GM12878 (cell line): ENCODE results near the gene SPN. TPM values are rescaled to one million over a fixed set of nuclear protein-coding genes. Genes with fewer than 3 reads are reported as not detected.

Experiments used
- ATF3 ChIP-seq: IDR thresholded peaks from 2 replicates; pipeline ENCODE4 v1.6.1; 2011; ENCODE audit warnings: low read depth, mild to moderate bottlenecking, low read length, moderate library complexity, borderline replicate concordance; ENCODE audit errors: extremely low read depth
- BMI1 ChIP-seq: fragments of 450-650 bp; IDR thresholded peaks from 2 replicates; pipeline ENCODE4 v1.6.1; 2016; ENCODE audit warnings: mild to moderate bottlenecking, moderate library complexity, borderline replicate concordance
- CREB1 ChIP-seq: IDR thresholded peaks from 2 replicates; pipeline ENCODE4 v1.6.1; 2012; ENCODE audit warnings: low read depth, mild to moderate bottlenecking, inconsistent platforms
- CREM ChIP-seq: IDR thresholded peaks from 2 replicates; pipeline ENCODE4 v1.6.1; 2014; ENCODE audit warnings: antibody characterized with exemption, low read depth
- CTCF ChIP-seq, 3 experiments: IDR thresholded peaks in 2 of 3; conservative IDR thresholded peaks in 1 of 3; 2 replicates each; pipeline ENCODE4 v1.5.1; 2011; ENCODE audit warnings: low read depth in 3 of 3, low read length in 3 of 3, mild to moderate bottlenecking in 3 of 3, control low read depth in 2 of 3, moderate library complexity in 2 of 3, inconsistent platforms in 1 of 3, mixed read lengths in 1 of 3; ENCODE audit not compliant: control insufficient read depth in 2 of 3, insufficient read depth in 1 of 3; ENCODE audit errors: extremely low read depth in 1 of 3
- DPF2 ChIP-seq: fragments of 450-650 bp; IDR thresholded peaks from 2 replicates; pipeline ENCODE4 v1.6.1; 2017; ENCODE audit warnings: mild to moderate bottlenecking
- FOXM1 ChIP-seq: IDR thresholded peaks from 2 replicates; pipeline ENCODE4 v1.6.1; 2012; ENCODE audit warnings: low read depth, mild to moderate bottlenecking, inconsistent platforms, low read length, moderate library complexity
- MLLT1 ChIP-seq: fragments of 450-650 bp; IDR thresholded peaks from 2 replicates; pipeline ENCODE4 v1.6.1; 2016; ENCODE audit warnings: mild to moderate bottlenecking
- PAX5 ChIP-seq: IDR thresholded peaks from 2 replicates; pipeline ENCODE4 v1.6.1; 2011; ENCODE audit warnings: low read depth, low read length, borderline replicate concordance
- PKNOX1 ChIP-seq: fragments of 450-650 bp; IDR thresholded peaks from 2 replicates; pipeline ENCODE4 v1.6.1; 2016; ENCODE audit warnings: mild to moderate bottlenecking
- SKIL ChIP-seq: fragments of 450-650 bp; IDR thresholded peaks from 2 replicates; pipeline ENCODE4 v1.6.1; 2017; ENCODE audit warnings: mild to moderate bottlenecking, low read depth, inconsistent platforms; ENCODE audit not compliant: poor library complexity, severe bottlenecking
- SMAD1 ChIP-seq: fragments of 450-650 bp; IDR thresholded peaks from 2 replicates; pipeline ENCODE4 v1.6.1; 2018; ENCODE audit warnings: mild to moderate bottlenecking, low read depth; ENCODE audit not compliant: partially characterized antibody
- STAT3 ChIP-seq: IDR thresholded peaks from 2 replicates; pipeline ENCODE4 v1.6.1; 2011; ENCODE audit warnings: low read depth, low read length, improper control_type of control experiment
- TARDBP ChIP-seq: IDR thresholded peaks from 2 replicates; pipeline ENCODE4 v1.6.1; 2016; ENCODE audit warnings: borderline replicate concordance
- ZBED1 ChIP-seq: IDR thresholded peaks from 2 replicates; pipeline ENCODE4 v1.6.1; 2016; ENCODE audit warnings: borderline replicate concordance
- ZBTB11 ChIP-seq: fragments of 450-650 bp; formaldehyde crosslinking; IDR thresholded peaks from 2 replicates; pipeline ENCODE4 v1.5.0; 2022; ENCODE audit warnings: mild to moderate bottlenecking, missing genetic modification characterization
- polyA plus RNA-seq, 11 experiments: library from polyadenylated mRNA; depleted of rRNA in 4 of 11; unstranded in 6 of 11; stranded (reverse) in 5 of 11; fragments of >200 nt; fragmentation: Nextera tagmentation in 4 of 11; fragmentation: Illumina TruSeq in 1 of 11; extraction: Ambion mirVana in 4 of 11; extraction: Trizol in 1 of 11; gene quantifications; 1 replicate in 1 of 11; 2 replicates in 10 of 11; pipeline versions ENCODE4 v1.2.1 to v1.2.3, GENCODE V29; 2011 to 2016; ENCODE audit warnings: inconsistent platforms in 2 of 11, missing spikeins in 2 of 11, low read depth in 1 of 11
- total RNA-seq, 4 experiments: library from RNA; depleted of rRNA in 3 of 4; stranded (reverse); fragments of >200 nt in 3 of 4; fragmentation: Illumina TruSeq in 1 of 4; extraction: Trizol in 1 of 4; gene quantifications; 2 replicates each; pipeline versions ENCODE4 v1.2.1 to v1.2.3, GENCODE V29; 2013 to 2021

Gene SPN
- total and polyA plus RNA-seq, 10 of the 15 experiments (the other 5 are each of a cell fraction or from before 2014, with no cell fraction given): 16.2 to 173 (median 92.7) TPM

DNA sequence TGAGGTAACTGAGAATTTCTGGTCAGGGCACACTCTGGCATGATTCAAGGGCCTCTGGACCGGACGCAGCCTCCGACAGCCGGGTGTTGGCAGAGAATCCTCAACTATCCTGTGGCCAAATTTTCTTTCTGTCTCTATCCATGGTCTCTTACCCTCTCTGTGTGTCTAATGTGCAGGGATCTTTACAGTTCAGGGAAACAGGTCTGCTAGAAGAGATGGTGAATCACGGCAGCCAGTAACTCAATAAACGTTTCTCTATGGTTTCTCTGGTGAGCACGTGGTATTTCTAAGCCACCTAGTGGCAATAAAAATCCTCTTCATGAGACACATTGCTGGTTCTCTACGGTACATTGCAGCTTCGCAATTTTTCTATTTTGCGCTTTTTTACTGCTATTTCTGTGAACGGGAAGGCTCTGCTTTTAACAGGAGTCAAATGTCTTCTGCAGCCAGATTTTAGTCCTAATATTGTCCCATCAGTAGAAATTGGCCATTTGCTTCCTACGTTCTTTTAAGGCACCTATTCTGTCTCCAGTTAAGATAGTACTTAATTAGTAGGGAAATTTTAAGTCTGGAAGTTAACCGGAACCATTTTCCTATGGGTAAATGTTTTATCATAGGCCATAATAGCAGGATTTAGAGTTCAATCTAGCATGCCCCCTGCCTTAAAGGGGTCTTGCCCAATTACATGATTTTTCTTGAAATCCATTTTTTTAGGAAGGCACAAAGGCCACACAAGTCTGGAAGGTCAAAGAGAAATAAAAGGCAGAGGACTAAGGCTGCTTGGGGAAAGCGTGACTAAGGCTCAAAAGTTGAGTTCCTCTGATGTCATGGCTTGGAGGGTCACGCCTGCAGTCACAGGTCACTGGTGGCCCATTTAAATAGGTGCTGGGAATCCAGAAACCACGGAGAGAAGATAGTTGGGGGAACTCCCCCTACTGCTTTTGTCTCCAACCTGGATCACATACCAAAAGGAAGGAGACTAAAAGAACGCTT is 47.5 kb downstream of the SPN start (continued):
- TF ChIP-seq MLLT1 (no peak), ZBED1 (no peak), BMI1 (no peak), CREB1 (0 out of 2 replicates have a peak, but pooled peaks have one; percentile 22), TARDBP (no peak), SKIL (no peak), SMAD1 (no peak), DPF2 (no peak), PKNOX1 (no peak), PAX5 (0 out of 2 replicates have a peak, but pooled peaks have one; percentile 29), CTCF (IDR thresholded peaks at IDR 0.05 in 2 of 3, conservative IDR thresholded peaks at IDR 0.05 in 1 of 3; ENCODE audit: control insufficient read depth in 2 of 3, extremely low read depth in 1 of 3, insufficient read depth in 1 of 3, low read depth in 3 of 3, low read length in 3 of 3) (peak; percentile 52 to 75 (median 58); a peak in 5 of 6 replicates), STAT3 (no peak), FOXM1 (peak; percentile 36; the same call in 1 of the 2 replicates), CREM (0 out of 2 replicates have a peak, but pooled peaks have one; percentile 15), ATF3 (peak; percentile 62; the same call in 1 of the 2 replicates), ZBTB11 (no peak)
